ENCODE results near the gene XIST. TPM values are rescaled to one million over a fixed set of nuclear protein-coding genes. Genes with fewer than 3 reads are reported as not detected.

XIST gene
- total and polyA plus RNA-seq, 10 of the 15 experiments (the other 5 are each of a cell fraction or from before 2014, with no cell fraction given) = 39.1 to 787 (median 91.3) TPM

DNA sequence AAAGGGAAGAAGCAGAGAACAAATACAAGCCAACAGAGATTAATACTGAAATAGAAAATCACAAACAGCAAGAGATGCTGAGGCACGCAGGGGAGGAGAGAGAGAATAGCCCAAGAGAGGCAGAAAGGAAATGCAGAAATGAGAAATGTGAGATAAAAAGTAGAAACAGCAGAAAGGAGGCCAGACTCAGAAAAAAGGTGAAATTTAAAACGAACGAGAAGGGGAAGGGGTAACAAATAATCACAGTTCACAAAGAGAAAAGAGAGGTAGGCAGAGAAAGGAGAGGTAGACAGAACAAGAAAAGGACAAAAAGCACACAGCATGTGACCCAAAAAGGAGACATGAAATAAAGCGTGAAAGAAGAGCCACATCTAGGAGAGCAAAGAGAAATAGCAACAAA is 25.1 kb downstream of the XIST start (continued):
- TF ChIP-seq MYC (IDR thresholded peaks at IDR 0.05; ENCODE audit: insufficient read depth, insufficient read length, insufficient replicate concordance, low read length, severe bottlenecking) (no peak), BMI1 (IDR thresholded peaks at IDR 0.05; ENCODE audit: borderline replicate concordance) (no peak), CBFB (IDR thresholded peaks at IDR 0.05; ENCODE audit: low read depth) (no peak), BRCA1 (IDR thresholded peaks at IDR 0.05; ENCODE audit: low read depth, low read length) (no peak), PML (IDR thresholded peaks at IDR 0.05; ENCODE audit: low read length) (no peak), SMARCA5 (IDR thresholded peaks at IDR 0.05) (no peak), STAT3 (IDR thresholded peaks at IDR 0.05; ENCODE audit: low read depth, low read length) (no peak)

GRCh38 chrX:73826996-73827395 is 25.5 kb downstream of the XIST start:
- ChIA-PET CTCF (no interaction called here), POLR2A (no interaction called here), RAD21 (ENCODE audit: unreplicated experiment) (no interaction called here), SMC1A (ENCODE audit: uncharacterized antibody, unreplicated experiment) (no interaction called here)
- peaks cover 3% of the 10 kb centered on the region; the same call in 1 of the 2 replicates for H4K20me1 ChIP-seq (ENCODE audit: control insufficient read depth, insufficient read depth)
- peaks cover 0 to 6% of the 10 kb centered on the region in 2 experiments; a peak in 3 of 4 replicates for H3K36me3 ChIP-seq (ENCODE audit: control insufficient read depth in 2 of 2, insufficient read depth in 2 of 2, low read length in 1 of 2)
- H3K4me3 ChIP-seq = no peak overlapping the region
- no peak overlapping the region for H3K9ac ChIP-seq (ENCODE audit: control insufficient read depth, insufficient read depth, low read length)
- no peaks in the 10 kb centered on the region for H3K9me3 ChIP-seq (replicated peaks; ENCODE audit: control insufficient read depth, insufficient read depth, low read length)
- H3K27me3 ChIP-seq (replicated peaks in 1 of 2; ENCODE audit: control insufficient read depth in 2 of 2, insufficient read depth in 2 of 2, low read length in 1 of 2) = no peaks in the 10 kb centered on the region
- intact Hi-C loops (cut with micrococcal nuclease; ENCODE audit: unreplicated experiment) (no loop called here), in situ Hi-C loops (cut with MboI) (no loop called here)
- 59% methylated on average over 5 of the region's 5 CpGs for WGBS (ENCODE audit: insufficient coverage, insufficient replicate concordance, low lambda C conversion rate, missing lambda C conversion rate)
- FAIRE-seq = no peak
- peaks cover 1% of the 10 kb centered on the region for H3K79me2 ChIP-seq (ENCODE audit: control insufficient read depth, insufficient read depth, low read length)
- no peak overlapping the region for H3K27ac ChIP-seq (ENCODE audit: control insufficient read depth, insufficient read depth)
- H3K4me1 ChIP-seq (ENCODE audit: control insufficient read depth, insufficient read depth, low read length) = no peaks in the 10 kb centered on the region
- no peak for ATAC-seq
- no peak for DNase-seq (ENCODE audit: low read depth, low spot score)
- no TSS peak for BruUV-seq (replicated peaks)
- no peak overlapping the region for H2AFZ ChIP-seq (ENCODE audit: control insufficient read depth, low read depth, low read length)
- H3K4me2 ChIP-seq (ENCODE audit: control insufficient read depth, insufficient read depth) = no peak overlapping the region
- TF ChIP-seq EGR1 (IDR thresholded peaks at IDR 0.05; ENCODE audit: borderline replicate concordance in 1 of 2, low read depth in 2 of 2, low read length in 2 of 2) (no peak), SPI1 (IDR thresholded peaks at IDR 0.05; ENCODE audit: borderline replicate concordance, insufficient read depth, low read depth, low read length) (no peak), STAT3 (IDR thresholded peaks at IDR 0.05; ENCODE audit: low read depth, low read length) (no peak), NR2C2 (IDR thresholded peaks at IDR 0.05; ENCODE audit: borderline replicate concordance, control insufficient read depth, insufficient read length, low read depth) (no peak), HSF1 (IDR thresholded peaks at IDR 0.05; ENCODE audit: low read depth, low read length) (no peak), NKRF (conservative IDR thresholded peaks at IDR 0.05) (no peak), FOXK2 (IDR thresholded peaks at IDR 0.05) (no peak)
- TF ChIP-seq, protein P1, sequence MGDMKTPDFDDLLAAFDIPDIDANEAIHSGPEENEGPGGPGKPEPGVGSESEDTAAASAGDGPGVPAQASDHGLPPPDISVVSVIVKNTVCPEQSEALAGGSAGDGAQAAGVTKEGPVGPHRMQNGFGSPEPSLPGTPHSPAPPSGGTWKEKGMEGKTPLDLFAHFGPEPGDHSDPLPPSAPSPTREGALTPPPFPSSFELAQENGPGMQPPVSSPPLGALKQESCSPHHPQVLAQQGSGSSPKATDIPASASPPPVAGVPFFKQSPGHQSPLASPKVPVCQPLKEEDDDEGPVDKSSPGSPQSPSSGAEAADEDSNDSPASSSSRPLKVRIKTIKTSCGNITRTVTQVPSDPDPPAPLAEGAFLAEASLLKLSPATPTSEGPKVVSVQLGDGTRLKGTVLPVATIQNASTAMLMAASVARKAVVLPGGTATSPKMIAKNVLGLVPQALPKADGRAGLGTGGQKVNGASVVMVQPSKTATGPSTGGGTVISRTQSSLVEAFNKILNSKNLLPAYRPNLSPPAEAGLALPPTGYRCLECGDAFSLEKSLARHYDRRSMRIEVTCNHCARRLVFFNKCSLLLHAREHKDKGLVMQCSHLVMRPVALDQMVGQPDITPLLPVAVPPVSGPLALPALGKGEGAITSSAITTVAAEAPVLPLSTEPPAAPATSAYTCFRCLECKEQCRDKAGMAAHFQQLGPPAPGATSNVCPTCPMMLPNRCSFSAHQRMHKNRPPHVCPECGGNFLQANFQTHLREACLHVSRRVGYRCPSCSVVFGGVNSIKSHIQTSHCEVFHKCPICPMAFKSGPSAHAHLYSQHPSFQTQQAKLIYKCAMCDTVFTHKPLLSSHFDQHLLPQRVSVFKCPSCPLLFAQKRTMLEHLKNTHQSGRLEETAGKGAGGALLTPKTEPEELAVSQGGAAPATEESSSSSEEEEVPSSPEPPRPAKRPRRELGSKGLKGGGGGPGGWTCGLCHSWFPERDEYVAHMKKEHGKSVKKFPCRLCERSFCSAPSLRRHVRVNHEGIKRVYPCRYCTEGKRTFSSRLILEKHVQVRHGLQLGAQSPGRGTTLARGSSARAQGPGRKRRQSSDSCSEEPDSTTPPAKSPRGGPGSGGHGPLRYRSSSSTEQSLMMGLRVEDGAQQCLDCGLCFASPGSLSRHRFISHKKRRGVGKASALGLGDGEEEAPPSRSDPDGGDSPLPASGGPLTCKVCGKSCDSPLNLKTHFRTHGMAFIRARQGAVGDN (IDR thresholded peaks at IDR 0.05) = no peak
- TF ChIP-seq, protein P2, sequence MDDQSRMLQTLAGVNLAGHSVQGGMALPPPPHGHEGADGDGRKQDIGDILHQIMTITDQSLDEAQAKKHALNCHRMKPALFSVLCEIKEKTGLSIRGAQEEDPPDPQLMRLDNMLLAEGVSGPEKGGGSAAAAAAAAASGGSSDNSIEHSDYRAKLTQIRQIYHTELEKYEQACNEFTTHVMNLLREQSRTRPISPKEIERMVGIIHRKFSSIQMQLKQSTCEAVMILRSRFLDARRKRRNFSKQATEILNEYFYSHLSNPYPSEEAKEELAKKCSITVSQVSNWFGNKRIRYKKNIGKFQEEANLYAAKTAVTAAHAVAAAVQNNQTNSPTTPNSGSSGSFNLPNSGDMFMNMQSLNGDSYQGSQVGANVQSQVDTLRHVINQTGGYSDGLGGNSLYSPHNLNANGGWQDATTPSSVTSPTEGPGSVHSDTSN (IDR thresholded peaks at IDR 0.05; ENCODE audit: insufficient replicate concordance, low read depth, low read length) = no peak
